Cardiac muscle cell (in vitro differentiated cells and primary cell): ENCODE data around the gene RPS6KA3. TPM values are rescaled to one million over a fixed set of nuclear protein-coding genes. Genes with fewer than 3 reads are reported as not detected.
"Not testable (repeated sequence)": the region's sequence is repeated elsewhere in the genome, so short reads cannot be mapped to it uniquely, and the experiment has no call there.

ENCODE experiments used
- DNase-seq, 2 donors: peaks; one replicate each; pipeline versions ENCODE4 v3.0.0 to v3.0.0-alpha.2; 2010 to 2017; ENCODE audit warnings: low read depth in 1 of 2, low spot score in 1 of 2
- H3K27ac ChIP-seq: fragments of 200-600 bp; sonication (generic); 2 replicates; pipeline ENCODE4 v1.5.1; 2016
- H3K27me3 ChIP-seq: fragments of 200-600 bp; sonication (generic); 2 replicates; pipeline ENCODE4 v1.6.0; 2016; ENCODE audit warnings: control low read depth
- H3K36me3 ChIP-seq: fragments of 200-600 bp; sonication (generic); 2 replicates; pipeline ENCODE4 v1.5.1; 2016; ENCODE audit warnings: control low read depth
- H3K4me1 ChIP-seq: fragments of 200-600 bp; sonication (generic); 2 replicates; pipeline ENCODE4 v1.8.1; 2017; ENCODE audit warnings: low read depth, mild to moderate bottlenecking, mixed run types
- H3K4me3 ChIP-seq: fragments of 200-600 bp; sonication (generic); 2 replicates; pipeline ENCODE4 v1.5.1; 2016; ENCODE audit warnings: mild to moderate bottlenecking
- H3K9me3 ChIP-seq: fragments of 200-600 bp; sonication (generic); 2 replicates; pipeline ENCODE4 v1.5.1; 2017; ENCODE audit warnings: low read depth, mild to moderate bottlenecking, control low read depth
- CTCF ChIP-seq: IDR thresholded peaks from 2 replicates; pipeline ENCODE4 v1.5.1; 2012; ENCODE audit warnings: low read depth, mild to moderate bottlenecking, low read length
- polyA plus RNA-seq: library from polyadenylated mRNA; unstranded; fragments of >200 nt; fragmentation: Nextera tagmentation; extraction: Ambion mirVana; gene quantifications from 2 replicates; pipeline ENCODE4 v1.2.1, GENCODE V29; 2016
- total RNA-seq: library from RNA; depleted of rRNA; stranded (reverse); fragments of >200 nt; gene quantifications from 2 replicates; pipeline ENCODE4 v1.2.3, GENCODE V29; 2016

Gene RPS6KA3
- total and polyA plus RNA-seq, 2 experiments from 2014 or later: 5.3 to 7.1 TPM

GRCh38 chrX:20181598-20182329, 84.9 kb downstream of the RPS6KA3 start:
- no peak for DNase-seq
- no peak overlapping the region for H3K4me3 ChIP-seq

GRCh38 chrX:20177093-20177492, 89.6 kb downstream of the RPS6KA3 start:
- H3K9me3 ChIP-seq: no peaks in the 10 kb centered on the region
- peaks cover 7% of the 10 kb centered on the region for H3K4me1 ChIP-seq
- H3K4me3 ChIP-seq: no peak overlapping the region
- no peak for DNase-seq
- no peak overlapping the region for H3K27ac ChIP-seq
- H3K36me3 ChIP-seq: no peaks in the 10 kb centered on the region
- TF ChIP-seq CTCF: no peak
- no peaks in the 10 kb centered on the region for H3K27me3 ChIP-seq

More at GRCh38 chrX:20181598-20182329, 84.9 kb downstream of the RPS6KA3 start:
- no peaks in the 10 kb centered on the region for H3K4me1 ChIP-seq
- H3K27me3 ChIP-seq: no peaks in the 10 kb centered on the region
- no peaks in the 10 kb centered on the region for H3K9me3 ChIP-seq
- TF ChIP-seq CTCF: no peak
- no peak overlapping the region for H3K27ac ChIP-seq
- H3K36me3 ChIP-seq: no peaks in the 10 kb centered on the region

GRCh38 chrX:20173856-20174255, 92.9 kb downstream of the RPS6KA3 start:
- no peak for DNase-seq
- Histone ChIP-seq H3K36me3 (no peaks in the 10 kb centered on the region), H3K4me1 (peaks cover 8% of the 10 kb centered on the region), H3K27ac (no peak overlapping the region), H3K27me3 (no peaks in the 10 kb centered on the region), H3K4me3 (no peak overlapping the region), H3K9me3 (no peaks in the 10 kb centered on the region)
- TF ChIP-seq CTCF: no peak

- Histone ChIP-seq H3K4me3 (no peak overlapping the region), H3K9me3 (no peaks in the 10 kb centered on the region), H3K4me1 (peaks cover 8% of the 10 kb centered on the region), H3K27me3 (no peaks in the 10 kb centered on the region), H3K36me3 (no peaks in the 10 kb centered on the region), H3K27ac (no peak overlapping the region)
- DNase-seq: no peak
- TF ChIP-seq CTCF: no peak
Measured at GRCh38 chrX:20173313-20173712, 93.4 kb downstream of the RPS6KA3 start.

GRCh38 chrX:20171887-20172286, 94.8 kb downstream of the RPS6KA3 start:
- no peaks in the 10 kb centered on the region for H3K9me3 ChIP-seq
- DNase-seq: no peak
- peaks cover 8% of the 10 kb centered on the region for H3K4me1 ChIP-seq
- no peaks in the 10 kb centered on the region for H3K36me3 ChIP-seq
- H3K27me3 ChIP-seq: no peaks in the 10 kb centered on the region
- TF ChIP-seq CTCF: no peak
- H3K4me3 ChIP-seq: no peak overlapping the region
- H3K27ac ChIP-seq: peak overlapping the region; percentile 13

GRCh38 chrX:20162516-20162915, 104.2 kb downstream of the RPS6KA3 start:
- not testable (repeated sequence) for H3K9me3 ChIP-seq, H3K4me3 ChIP-seq, H3K36me3 ChIP-seq, H3K27me3 ChIP-seq, H3K27ac ChIP-seq, DNase-seq, H3K4me1 ChIP-seq
